Measurements from ENCODE around the gene CDH22.

CDH22 gene

DNA sequence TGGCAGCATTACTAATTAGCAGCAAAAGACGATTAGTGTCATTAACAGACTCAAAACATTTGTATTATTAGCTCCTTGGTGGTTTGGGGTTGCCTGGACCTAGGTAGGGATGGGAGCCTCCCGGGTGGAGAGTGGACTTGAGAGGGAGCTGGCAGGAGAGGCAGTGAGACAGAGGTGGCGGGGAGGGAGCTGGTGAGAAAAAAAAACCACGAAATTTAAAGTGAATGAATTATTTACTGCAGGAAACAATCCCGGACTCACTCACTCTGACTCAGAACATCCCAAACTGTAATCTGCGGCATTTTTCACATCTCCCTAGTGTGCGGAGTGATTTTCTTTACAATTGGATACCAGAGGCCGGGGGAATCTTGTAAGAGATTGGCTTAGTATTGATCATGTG, 14.3 kb upstream of the CDH22 start:
- DNase-seq: no peak

DNA sequence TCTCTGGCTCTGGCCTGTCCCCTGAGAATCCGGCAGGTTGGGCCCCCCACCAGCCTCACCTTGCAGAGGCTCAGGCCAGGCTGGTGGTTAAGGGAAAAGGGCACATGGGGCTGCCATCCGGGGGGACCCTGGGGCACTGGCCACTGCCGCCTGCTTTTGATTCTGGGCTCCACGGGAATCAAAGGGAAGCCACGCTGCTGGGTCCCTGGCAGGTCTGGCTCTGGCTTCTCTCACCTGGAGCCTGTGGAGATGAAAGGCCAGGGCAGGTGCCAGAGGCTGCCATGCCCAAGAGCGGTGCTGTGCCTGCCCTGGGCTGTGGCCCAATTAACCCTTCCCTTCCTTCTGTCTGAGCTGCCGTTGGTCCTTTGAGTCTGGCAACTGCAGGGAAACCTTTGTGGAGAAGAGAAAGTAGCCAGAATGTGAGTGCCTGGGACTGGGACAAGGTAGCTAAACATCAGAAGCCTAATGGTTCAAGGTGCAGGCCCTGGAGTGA, 9.4 kb upstream of the CDH22 start:
- DNase-seq: no peak

- no peak for DNase-seq
Measured at GRCh38 chr20:46316984-46317684, 8.8 kb upstream of the CDH22 start.

DNA sequence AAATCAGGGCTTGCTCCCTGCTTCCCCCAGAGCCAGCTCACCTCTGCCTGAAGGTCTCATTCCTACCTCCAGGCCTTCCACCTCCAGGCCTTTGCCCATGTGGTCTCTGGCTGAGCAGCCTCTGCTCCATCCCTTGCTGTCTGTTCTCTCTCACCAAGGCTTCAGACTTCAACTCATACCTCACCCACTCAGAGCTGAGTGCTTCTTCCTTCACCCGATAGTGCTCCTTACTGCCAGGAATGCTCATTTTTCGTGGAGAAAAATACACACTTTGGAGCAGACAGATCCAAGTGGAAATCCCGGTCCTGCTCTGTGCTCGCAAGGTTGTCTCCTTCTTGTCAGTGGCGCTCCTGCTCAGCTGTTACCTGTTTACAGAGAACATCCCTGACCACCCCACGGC, 7.0 kb upstream of the CDH22 start:
- DNase-seq: no peak

DNA sequence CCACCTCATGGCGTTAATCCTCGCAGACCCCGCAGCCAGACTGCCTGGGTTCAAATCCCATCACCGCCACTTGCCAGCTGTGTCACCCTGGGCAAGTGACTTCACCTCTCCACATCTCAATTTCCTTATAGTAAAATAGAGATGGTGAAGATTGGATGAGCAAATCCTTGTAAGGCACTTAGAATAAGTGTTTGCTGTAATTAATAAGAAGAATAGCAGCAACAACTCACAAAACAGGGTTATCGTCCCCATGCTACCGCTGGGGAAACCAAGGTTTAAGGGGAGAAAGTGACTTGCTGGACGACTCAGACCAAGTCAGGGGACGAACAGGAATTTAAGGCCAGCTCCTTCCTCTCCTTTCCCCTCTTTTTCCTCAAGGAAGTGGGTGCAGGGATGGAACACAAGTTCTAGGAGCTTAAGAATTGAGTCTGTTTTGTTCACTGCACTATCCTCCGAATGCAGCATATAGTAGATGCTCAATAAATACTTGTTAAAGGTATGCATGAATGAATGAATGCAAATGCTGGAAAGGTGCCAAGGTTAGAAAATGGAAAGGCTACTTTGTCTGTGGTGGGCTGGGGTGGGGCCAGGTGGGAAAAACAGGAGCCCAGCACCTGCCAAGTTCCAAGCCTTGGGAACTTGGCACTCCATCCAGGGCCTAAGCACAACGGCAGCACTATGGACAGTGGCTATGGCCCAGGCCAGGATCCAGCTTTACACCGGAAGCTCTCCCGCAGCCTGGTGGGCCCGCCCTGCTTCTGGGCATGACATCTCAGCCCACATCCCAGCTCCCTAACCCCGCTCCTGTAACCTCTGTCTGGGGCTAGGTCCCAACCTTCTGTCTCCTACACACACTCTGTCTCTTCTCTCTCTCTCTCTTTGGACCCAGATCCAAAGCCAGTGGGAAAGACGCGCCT, 4.9 kb upstream of the CDH22 start:
- no peak for DNase-seq

DNA sequence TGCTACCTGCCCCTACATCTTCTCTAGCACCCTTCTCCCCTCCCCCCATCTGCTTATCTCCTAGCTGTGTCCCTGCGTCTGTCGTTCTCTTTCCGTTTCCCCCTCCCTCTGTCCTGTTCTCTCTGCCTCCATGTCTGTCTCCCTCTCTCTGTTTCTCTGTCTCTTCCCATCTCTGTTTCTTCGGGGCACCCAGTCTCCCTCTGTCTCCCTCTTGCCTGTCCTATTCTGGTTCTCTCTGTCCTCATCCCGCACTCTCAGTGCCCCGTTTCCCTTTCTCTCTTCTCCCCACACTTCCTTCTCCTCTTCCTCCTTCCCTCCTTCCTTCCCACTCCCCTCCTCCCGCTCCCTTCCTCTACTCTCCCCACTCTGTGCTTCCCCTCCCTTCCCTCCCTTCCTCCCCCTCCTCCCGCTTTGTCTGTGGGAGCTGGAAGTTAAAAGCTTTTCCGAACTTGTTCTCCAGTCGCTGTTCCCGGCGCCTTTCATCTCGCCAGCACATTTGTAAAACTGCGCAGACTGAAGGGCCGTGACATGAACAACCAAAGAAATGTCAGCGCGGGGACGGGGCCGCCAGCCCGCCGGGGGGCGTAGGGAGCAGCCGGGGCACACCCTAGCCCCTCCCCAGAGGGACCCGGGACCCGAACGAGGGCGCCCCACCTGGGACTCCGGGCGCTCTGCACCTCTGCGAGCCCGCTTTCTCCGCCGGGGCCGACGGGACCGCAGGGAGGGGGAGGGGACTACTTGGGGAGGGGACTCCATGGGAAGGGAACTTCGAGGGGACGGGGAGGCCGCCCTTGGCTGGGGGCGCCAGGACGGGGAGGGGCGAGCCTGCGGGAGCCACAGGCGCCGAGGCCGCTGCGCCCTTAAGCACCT, 4.0 kb upstream of the CDH22 start:
- no peak for DNase-seq

DNA sequence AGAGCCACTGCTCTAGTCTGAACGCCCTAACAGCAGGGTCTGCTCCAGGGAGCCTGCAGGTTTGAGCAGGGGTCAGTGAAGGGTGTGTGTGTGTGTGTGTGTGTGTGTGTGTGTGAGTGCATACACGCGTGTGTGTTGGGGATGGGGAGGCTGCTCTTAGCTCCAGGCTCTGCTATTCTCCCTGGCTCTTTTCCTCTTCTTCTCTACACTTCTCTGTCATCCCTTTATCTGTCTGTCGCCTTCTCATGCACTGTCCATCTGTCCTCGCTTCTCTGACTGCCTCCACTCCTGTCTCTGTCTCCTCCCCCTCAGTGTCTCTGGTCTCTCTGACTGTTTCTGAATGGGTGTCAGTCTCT, 3.4 kb upstream of the CDH22 start:
- no peak for DNase-seq

DNA sequence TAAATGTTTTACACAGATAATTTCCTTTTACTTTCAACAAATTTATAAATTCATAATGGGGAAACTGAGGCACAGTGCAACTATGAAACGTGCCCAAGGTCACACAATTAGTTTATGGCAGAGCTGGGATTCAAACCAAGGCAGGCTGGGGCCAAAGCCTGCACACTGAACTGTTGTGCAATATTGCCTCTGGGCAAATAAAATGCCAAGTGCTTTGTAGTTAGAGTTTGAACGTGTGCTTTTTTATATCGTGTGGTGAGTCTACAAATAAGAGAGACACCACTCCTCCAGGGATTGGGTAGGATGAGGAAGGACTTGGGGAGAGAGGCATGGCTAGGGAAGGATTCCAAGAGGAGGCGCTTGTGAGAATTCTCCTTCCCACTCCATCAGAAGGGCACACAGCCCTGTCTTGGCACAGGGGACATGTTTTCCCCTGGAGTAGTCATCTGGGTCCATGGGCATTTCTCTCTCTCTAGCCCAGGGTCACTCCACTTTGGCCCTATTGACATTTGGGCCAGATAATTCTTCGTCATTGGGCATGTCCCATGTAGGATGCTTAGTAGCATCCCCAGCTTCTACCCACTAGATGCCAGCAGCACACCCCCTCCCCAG, 2.8 kb upstream of the CDH22 start:
- no peak for DNase-seq

GRCh38 chr20:46309945-46310344, 1.6 kb upstream of the CDH22 start:
- no peak for DNase-seq

GRCh38 chr20:46307999-46308257, 370 bp downstream of the CDH22 start:
- no peak for DNase-seq

GRCh38 chr20:46307139-46307998, 929 bp downstream of the CDH22 start:
- peak; percentile 35 to 64 for DNase-seq

DNA sequence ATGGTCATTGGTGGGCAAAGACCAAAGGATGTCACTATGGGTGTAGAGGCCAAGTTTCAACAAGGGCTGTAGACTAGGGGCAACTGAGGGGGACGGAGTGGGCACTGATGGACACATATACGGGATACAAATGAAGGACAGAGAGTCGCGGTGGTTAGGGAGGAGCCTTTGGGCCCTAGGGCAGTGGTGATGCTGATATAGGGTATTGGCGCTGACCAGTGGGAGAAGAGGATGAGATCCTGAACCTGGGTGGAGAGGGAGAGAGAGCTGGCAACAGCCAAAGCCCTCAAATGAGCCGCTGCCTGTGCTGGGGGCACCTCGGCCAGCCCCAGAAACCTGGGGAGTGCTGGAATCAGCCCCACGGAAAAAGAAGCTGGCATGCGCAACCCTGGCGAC, 1.6 kb downstream of the CDH22 start:
- DNase-seq: no peak

DNA sequence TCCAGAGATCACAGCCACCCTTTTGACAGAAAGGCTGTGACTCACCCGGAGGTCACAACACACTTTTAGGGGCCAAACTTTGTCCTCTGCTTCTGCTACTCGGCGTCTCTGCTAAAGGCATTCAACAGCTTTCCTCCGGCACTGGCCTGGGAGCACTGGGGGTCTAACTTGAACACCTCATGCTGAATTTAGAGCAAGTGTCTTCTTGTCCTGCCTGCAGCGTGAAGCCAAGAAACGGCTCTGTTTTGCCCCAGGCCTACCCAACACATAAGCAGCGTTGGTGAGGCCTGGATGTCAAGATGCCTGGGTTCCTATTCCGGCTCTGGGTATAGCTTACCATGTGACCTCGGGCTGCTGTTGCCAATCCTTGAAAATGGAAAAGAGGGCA, 2.3 kb downstream of the CDH22 start:
- no peak for DNase-seq

GRCh38 chr20:46305331-46305972, 2.8 kb downstream of the CDH22 start:
- no peak for DNase-seq

GRCh38 chr20:46304852-46305251, 3.4 kb downstream of the CDH22 start:
- no peak for DNase-seq

DNA sequence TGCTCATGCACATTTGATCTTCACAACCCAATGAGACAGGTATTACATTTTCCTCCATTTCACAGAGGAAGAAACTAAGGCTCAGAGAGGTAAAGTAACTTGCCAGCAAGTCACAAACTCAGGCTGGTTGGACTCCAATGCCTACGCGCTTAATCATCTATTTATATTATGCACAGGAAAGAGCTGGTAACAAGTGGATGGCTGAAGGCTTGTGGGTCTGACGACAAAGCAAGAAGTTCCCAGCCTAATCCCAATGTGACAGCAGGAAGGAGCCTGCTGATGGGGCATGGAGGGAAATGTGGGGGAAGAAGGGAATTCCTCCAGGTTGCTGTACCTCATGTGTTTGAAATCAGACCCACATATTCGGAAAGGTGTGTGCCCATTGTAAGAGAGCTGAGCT, 3.9 kb downstream of the CDH22 start:
- no peak for DNase-seq

DNA sequence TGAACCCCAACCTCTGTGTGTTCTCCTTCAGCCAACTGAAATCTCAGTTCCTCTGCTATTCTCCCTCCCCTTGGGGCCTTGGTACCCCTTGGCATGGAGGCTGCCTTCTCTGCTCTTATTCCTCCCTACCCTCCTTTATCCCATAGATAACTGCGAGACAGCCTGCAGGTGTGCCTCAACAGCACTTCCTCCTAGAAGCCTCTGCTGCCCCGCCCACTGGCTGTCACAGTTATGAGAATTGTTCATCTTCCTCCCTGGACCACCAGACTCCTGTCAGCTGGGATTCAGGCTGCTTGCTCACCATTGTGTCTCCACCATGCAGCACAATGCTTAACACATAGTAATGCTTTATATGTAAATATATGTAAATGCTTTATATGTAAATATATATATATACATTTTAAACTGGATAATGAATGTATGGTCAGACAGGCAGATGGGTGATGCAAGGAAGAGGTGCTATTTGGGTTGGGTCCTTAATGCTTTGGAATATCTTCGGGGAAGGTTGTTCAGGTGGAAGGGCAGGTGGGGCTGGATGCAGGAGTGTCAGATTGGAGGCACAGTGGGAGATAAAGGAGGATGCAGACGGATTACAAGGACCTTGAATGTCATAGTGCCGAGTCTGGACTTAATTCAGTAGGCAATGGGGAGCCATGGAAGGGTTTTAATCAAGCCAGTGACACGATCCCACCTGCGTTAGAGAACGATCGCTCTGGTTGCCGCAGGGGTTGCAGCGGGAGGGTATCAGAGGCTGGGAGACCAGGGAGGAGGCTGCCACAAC, 4.9 kb downstream of the CDH22 start:
- DNase-seq: no peak

- DNase-seq: no peak
Measured at GRCh38 chr20:46302106-46302505, 6.2 kb downstream of the CDH22 start.

DNA sequence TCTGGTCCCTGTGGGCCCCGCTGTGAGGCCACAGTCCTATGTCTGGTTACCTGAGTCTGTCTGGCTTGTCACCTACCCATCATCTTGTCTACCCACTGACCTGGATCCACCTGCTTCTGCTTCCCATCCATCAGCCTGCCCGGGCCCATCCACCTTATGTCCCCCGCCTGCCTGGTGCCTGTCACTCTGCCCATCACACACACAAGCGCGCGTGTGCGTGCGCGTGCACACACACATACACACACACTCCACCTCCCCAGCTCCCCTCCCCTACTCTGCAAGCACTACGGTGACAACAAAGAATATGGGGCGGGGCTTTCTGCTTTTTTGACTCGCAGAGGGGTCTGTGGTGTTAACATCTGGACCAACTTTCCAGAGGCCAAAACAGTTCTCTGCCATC, 8.0 kb downstream of the CDH22 start:
- no peak for DNase-seq

GRCh38 chr20:46299078-46299477, 9.2 kb downstream of the CDH22 start:
- DNase-seq: no peak

GRCh38 chr20:46298374-46298773, 9.9 kb downstream of the CDH22 start:
- no peak for DNase-seq

Data from inflammatory macrophage treated with lipopolysaccharide for 1 hour (primary cell).